Measurements from ENCODE around the gene SFTA2. TPM values are rescaled to one million over a fixed set of nuclear protein-coding genes. Genes with fewer than 3 reads are reported as not detected.

SFTA2 gene
- total RNA-seq, 1 donor from 2014 or later, result not detected

DNA sequence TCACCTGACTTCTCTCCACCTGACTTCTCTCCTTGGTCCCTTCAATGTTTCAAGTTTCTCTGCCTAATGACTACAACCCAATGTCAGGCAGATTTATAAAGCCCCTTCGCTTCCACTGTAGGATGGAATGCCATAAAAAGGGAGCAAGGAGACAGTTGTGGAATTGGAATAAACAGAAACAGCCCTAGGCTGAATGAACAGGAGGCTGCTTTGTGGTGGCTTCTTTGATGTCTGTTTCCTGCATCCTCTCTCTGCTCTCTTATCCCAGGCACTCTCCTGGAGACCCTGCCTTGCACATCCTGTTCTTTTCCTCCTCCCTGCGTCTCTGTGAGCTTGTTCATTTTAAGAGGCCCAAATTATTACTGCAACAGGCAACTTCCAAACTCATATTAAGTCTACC lies 25.7 kb upstream of the SFTA2 start:
- no peak for DNase-seq (ENCODE audit: low spot score)
- no peaks in the 10 kb centered on the region for H3K36me3 Mint-ChIP-seq

GRCh38 chr6:30955367-30956042 lies 23.5 kb upstream of the SFTA2 start:
- peaks cover 13% of the 10 kb centered on the region for H3K9me3 Mint-ChIP-seq
- Histone ChIP-seq H3K79me2 (ENCODE audit: low read depth) (no peaks in the 10 kb centered on the region), H3F3A (ENCODE audit: low read depth) (peaks cover 17% of the 10 kb centered on the region), H3K9ac (no peak overlapping the region), H3K27ac (no peak overlapping the region), H3K9me3 (ENCODE audit: low read depth) (no peaks in the 10 kb centered on the region), H3K4me3 (peak overlapping the region; percentile 46), H2AFZ (replicated peaks) (peak overlapping the region; percentile 43), H4K20me1 (ENCODE audit: low read depth) (no peaks in the 10 kb centered on the region), H3K27me3 (peaks cover 48% of the 10 kb centered on the region), H3K4me1 (peaks cover 14% of the 10 kb centered on the region), H3K36me3 (no peaks in the 10 kb centered on the region), H3K4me2 (peak overlapping the region; percentile 79)
- H3K27me3 Mint-ChIP-seq (ENCODE audit: insufficient read depth, low read depth), result peaks cover 13% of the 10 kb centered on the region
- no peaks in the 10 kb centered on the region for H3K36me3 Mint-ChIP-seq
- H3K4me3 Mint-ChIP-seq, result peak overlapping the region; percentile 73
- peak; percentile 86 for DNase-seq (ENCODE audit: low spot score)
- H3K4me1 Mint-ChIP-seq, result peaks cover 23% of the 10 kb centered on the region
- peak overlapping the region; percentile 72 for H3K27ac Mint-ChIP-seq
- no peak for TF ChIP-seq EZH2 (IDR thresholded peaks at IDR 0.05)
- TF ChIP-seq, protein P1, sequence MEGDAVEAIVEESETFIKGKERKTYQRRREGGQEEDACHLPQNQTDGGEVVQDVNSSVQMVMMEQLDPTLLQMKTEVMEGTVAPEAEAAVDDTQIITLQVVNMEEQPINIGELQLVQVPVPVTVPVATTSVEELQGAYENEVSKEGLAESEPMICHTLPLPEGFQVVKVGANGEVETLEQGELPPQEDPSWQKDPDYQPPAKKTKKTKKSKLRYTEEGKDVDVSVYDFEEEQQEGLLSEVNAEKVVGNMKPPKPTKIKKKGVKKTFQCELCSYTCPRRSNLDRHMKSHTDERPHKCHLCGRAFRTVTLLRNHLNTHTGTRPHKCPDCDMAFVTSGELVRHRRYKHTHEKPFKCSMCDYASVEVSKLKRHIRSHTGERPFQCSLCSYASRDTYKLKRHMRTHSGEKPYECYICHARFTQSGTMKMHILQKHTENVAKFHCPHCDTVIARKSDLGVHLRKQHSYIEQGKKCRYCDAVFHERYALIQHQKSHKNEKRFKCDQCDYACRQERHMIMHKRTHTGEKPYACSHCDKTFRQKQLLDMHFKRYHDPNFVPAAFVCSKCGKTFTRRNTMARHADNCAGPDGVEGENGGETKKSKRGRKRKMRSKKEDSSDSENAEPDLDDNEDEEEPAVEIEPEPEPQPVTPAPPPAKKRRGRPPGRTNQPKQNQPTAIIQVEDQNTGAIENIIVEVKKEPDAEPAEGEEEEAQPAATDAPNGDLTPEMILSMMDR (IDR thresholded peaks at IDR 0.05), result no peak
- TF ChIP-seq EZH2phosphoT487 (IDR thresholded peaks at IDR 0.05), result peak; percentile 37

More for the DNA sequence above, 25.7 kb upstream of the SFTA2 start:
- Histone ChIP-seq H3K36me3 (no peaks in the 10 kb centered on the region), H3K9me3 (ENCODE audit: low read depth) (no peaks in the 10 kb centered on the region), H3K4me2 (no peak overlapping the region), H2AFZ (replicated peaks) (no peak overlapping the region), H3K4me1 (peaks cover 14% of the 10 kb centered on the region), H3F3A (ENCODE audit: low read depth) (peaks cover 17% of the 10 kb centered on the region), H3K79me2 (ENCODE audit: low read depth) (no peaks in the 10 kb centered on the region), H3K9ac (no peak overlapping the region), H3K27ac (no peak overlapping the region), H4K20me1 (ENCODE audit: low read depth) (no peaks in the 10 kb centered on the region), H3K4me3 (no peak overlapping the region), H3K27me3 (peaks cover 48% of the 10 kb centered on the region)
- Mint-ChIP-seq H3K27me3 (ENCODE audit: insufficient read depth, low read depth) (peaks cover 12% of the 10 kb centered on the region), H3K4me1 (peaks cover 27% of the 10 kb centered on the region), H3K4me3 (no peak overlapping the region), H3K27ac (no peak overlapping the region), H3K9me3 (no peaks in the 10 kb centered on the region)
- TF ChIP-seq EZH2 (IDR thresholded peaks at IDR 0.05) (no peak), EZH2phosphoT487 (IDR thresholded peaks at IDR 0.05) (no peak)
- TF ChIP-seq, protein P1 (IDR thresholded peaks at IDR 0.05), result no peak

GRCh38 chr6:30954631-30955366 lies 22.8 kb upstream of the SFTA2 start:
- H2AFZ ChIP-seq (replicated peaks), result no peak overlapping the region
- H3K4me3 Mint-ChIP-seq, result peak overlapping the region; percentile 73

More at GRCh38 chr6:30954631-30955366, 22.8 kb upstream of the SFTA2 start:
- peaks cover 13% of the 10 kb centered on the region for H3K9me3 Mint-ChIP-seq
- Histone ChIP-seq H3K4me1 (peaks cover 14% of the 10 kb centered on the region), H3K27me3 (peaks cover 48% of the 10 kb centered on the region), H3F3A (ENCODE audit: low read depth) (peaks cover 17% of the 10 kb centered on the region), H4K20me1 (ENCODE audit: low read depth) (no peaks in the 10 kb centered on the region), H3K4me3 (peak overlapping the region; percentile 46), H3K36me3 (no peaks in the 10 kb centered on the region), H3K27ac (no peak overlapping the region), H3K79me2 (ENCODE audit: low read depth) (no peaks in the 10 kb centered on the region), H3K9ac (no peak overlapping the region), H3K4me2 (peak overlapping the region; percentile 79), H3K9me3 (ENCODE audit: low read depth) (no peaks in the 10 kb centered on the region)
- peak overlapping the region; percentile 72 for H3K27ac Mint-ChIP-seq
- no peak for DNase-seq (ENCODE audit: low spot score)
- H3K4me1 Mint-ChIP-seq, result peaks cover 23% of the 10 kb centered on the region
- peaks cover 13% of the 10 kb centered on the region for H3K27me3 Mint-ChIP-seq (ENCODE audit: insufficient read depth, low read depth)
- H3K36me3 Mint-ChIP-seq, result no peaks in the 10 kb centered on the region
- TF ChIP-seq, protein P1 (IDR thresholded peaks at IDR 0.05), result no peak
- TF ChIP-seq EZH2phosphoT487 (IDR thresholded peaks at IDR 0.05) (no peak), EZH2 (IDR thresholded peaks at IDR 0.05) (no peak)
